ENCODE data around the gene TMEM208. TPM values are rescaled to one million over a fixed set of nuclear protein-coding genes. Genes with fewer than 3 reads are reported as not detected.
A peak's percentile ranks its signal among the peaks of the same experiment; 100 is the strongest.

The TMEM208 gene
- polyA plus RNA-seq, 3 donors = 45.4 to 130 (median 117) TPM

GRCh38 chr16:67248401-67249177 lies 21.7 kb downstream of the TMEM208 start, which contains the start of gene SLC9A5:
Gene SLC9A5 (plus strand): TSS chr16:67248979. CDS start chr16:67249015, 36 bp downstream.
- Mint-ChIP-seq H3K4me3 (peak within 1 kb of the TSS; percentile 92), H3K36me3 (peaks cover 3 to 4% of the 10 kb centered on the region in 2 donors), H3K27ac (peak within 1 kb of the TSS in 5 of 7 donors; percentile 37 to 100 (median 69)), H3K4me1 (peaks cover 45% of the 10 kb centered on the region), H3K27me3 (ENCODE audit: low read depth in 3 of 3) (peaks cover 22 to 44% (median 32%) of the 10 kb centered on the region in 3 donors), H3K9me3 (peaks cover 0 to 9% (median 4%) of the 10 kb centered on the region in 7 donors)
- peaks cover 23% of the 10 kb centered on the region for H3K79me2 ChIP-seq (ENCODE audit: insufficient read depth, low read length)
- H3K27ac ChIP-seq (ENCODE audit: low read depth in 1 of 2, low read length in 2 of 2) = no peak within 1 kb of the TSS
- peak; percentile 30 for TF ChIP-seq CTCF (IDR thresholded peaks at IDR 0.05)
- H4K20me1 ChIP-seq (ENCODE audit: insufficient read depth, low read length) = peaks cover 9% of the 10 kb centered on the region
- no peaks in the 10 kb centered on the region for H3K36me3 ChIP-seq (replicated peaks in 1 of 2; ENCODE audit: control insufficient read depth in 1 of 2, insufficient read depth in 2 of 2, low read length in 2 of 2)
- peak within 1 kb of the TSS; percentile 58 for H3K9ac ChIP-seq (ENCODE audit: insufficient read depth, low read length, poor library complexity, severe bottlenecking)
- intact Hi-C loops (cut with micrococcal nuclease) = loop anchor here in 1 of 2 donors (10.0 kb wide), 3 partner anchors 226 to 554 kb away; partner anchors contain the start of genes CMTM4 and CTCF
- peak within 1 kb of the TSS; percentile 87 for H3K4me2 ChIP-seq (replicated peaks; ENCODE audit: extremely low read depth, low read length, poor library complexity, severe bottlenecking)
- peaks cover 43 to 49% of the 10 kb centered on the region in 2 donors for H3K4me1 ChIP-seq (ENCODE audit: control insufficient read depth in 1 of 2, insufficient read depth in 2 of 2, low read length in 2 of 2)
- peak within 1 kb of the TSS; percentile 76 for H2AFZ ChIP-seq (ENCODE audit: insufficient read depth, low read depth, low read length, poor library complexity, severe bottlenecking)
- H3K9me3 ChIP-seq (replicated peaks in 1 of 2; ENCODE audit: control insufficient read depth in 1 of 2, insufficient read depth in 1 of 2, low read length in 2 of 2) = no peaks in the 10 kb centered on the region
- H3K27me3 ChIP-seq (ENCODE audit: control insufficient read depth in 2 of 2, insufficient read depth in 2 of 2, low read length in 2 of 2) = peaks cover 24 to 32% of the 10 kb centered on the region in 2 donors
- DNase-seq = peak in 1 of 3 donors; percentile 21
- peak within 1 kb of the TSS; percentile 3 to 97 (median 28) for H3K4me3 ChIP-seq (replicated peaks in 1 of 3; ENCODE audit: low read depth in 2 of 3, low read length in 3 of 3)
- whole genome bisulfite sequencing (ENCODE audit: insufficient coverage) = under 1% methylated on average over 75 of the region's 75 CpGs

- TF ChIP-seq CTCF (IDR thresholded peaks at IDR 0.05) = no peak
- Histone ChIP-seq H3K27ac (ENCODE audit: low read depth in 1 of 2, low read length in 2 of 2) (no peak overlapping the region), H3K4me2 (replicated peaks; ENCODE audit: extremely low read depth, low read length, poor library complexity, severe bottlenecking) (peak overlapping the region; percentile 87), H2AFZ (ENCODE audit: insufficient read depth, low read depth, low read length, poor library complexity, severe bottlenecking) (peak overlapping the region; percentile 76), H3K9me3 (replicated peaks in 1 of 2; ENCODE audit: control insufficient read depth in 1 of 2, insufficient read depth in 1 of 2, low read length in 2 of 2) (no peaks in the 10 kb centered on the region), H4K20me1 (ENCODE audit: insufficient read depth, low read length) (peaks cover 9% of the 10 kb centered on the region), H3K79me2 (ENCODE audit: insufficient read depth, low read length) (peaks cover 20% of the 10 kb centered on the region), H3K9ac (ENCODE audit: insufficient read depth, low read length, poor library complexity, severe bottlenecking) (peak overlapping the region; percentile 58), H3K36me3 (replicated peaks in 1 of 2; ENCODE audit: control insufficient read depth in 1 of 2, insufficient read depth in 2 of 2, low read length in 2 of 2) (no peaks in the 10 kb centered on the region), H3K4me3 (replicated peaks in 1 of 3; ENCODE audit: low read depth in 2 of 3, low read length in 3 of 3) (peak overlapping the region in 1 of 3 experiments; percentile 97), H3K4me1 (ENCODE audit: control insufficient read depth in 1 of 2, insufficient read depth in 2 of 2, low read length in 2 of 2) (peaks cover 35 to 42% of the 10 kb centered on the region in 2 donors), H3K27me3 (ENCODE audit: control insufficient read depth in 2 of 2, insufficient read depth in 2 of 2, low read length in 2 of 2) (peaks cover 24 to 32% of the 10 kb centered on the region in 2 donors)
- peak overlapping the region; percentile 68 to 80 for H3K4me3 Mint-ChIP-seq
- peaks cover 3 to 4% of the 10 kb centered on the region in 2 donors for H3K36me3 Mint-ChIP-seq
- H3K4me1 Mint-ChIP-seq = peaks cover 38% of the 10 kb centered on the region
- WGBS (ENCODE audit: insufficient coverage) = 27% methylated on average over 18 of the region's 22 CpGs
- DNase-seq = no peak
- H3K9me3 Mint-ChIP-seq = peaks cover 0 to 9% (median 4%) of the 10 kb centered on the region in 7 donors
- H3K27me3 Mint-ChIP-seq (ENCODE audit: low read depth in 3 of 3) = peaks cover 22 to 44% (median 32%) of the 10 kb centered on the region in 3 donors
- intact Hi-C loops (cut with micrococcal nuclease) = loop anchor here in 1 of 2 donors (10.0 kb wide), 3 partner anchors 225 to 555 kb away; partner anchors contain the start of genes CMTM4 and CTCF
- H3K27ac Mint-ChIP-seq = peak overlapping the region in 1 of 7 donors; percentile 23
These were observed 22.5 kb downstream of the TMEM208 start for GRCh38 chr16:67249178-67250044.

Data from CD14-positive monocyte (primary cell).